Progenitor cell of endocrine pancreas (in vitro differentiated cells): Measurements from ENCODE around the gene VDAC1. TPM values are rescaled to one million over a fixed set of nuclear protein-coding genes. Genes with fewer than 3 reads are reported as not detected.
A peak's percentile ranks its signal among the peaks of the same experiment; 100 is the strongest.

ENCODE experiments used
- DNase-seq: peaks from one replicate; pipeline ENCODE4 v3.0.0; 2021; ENCODE audit warnings: low spot score; ENCODE audit not compliant: unreplicated experiment
- H3K27ac Mint-ChIP-seq: 2 replicates; pipeline ENCODE4 v1.8.0; 2021; ENCODE audit warnings: mild to moderate bottlenecking, moderate library complexity, mixed read lengths
- H3K27me3 Mint-ChIP-seq: 2 replicates; pipeline ENCODE4 v1.8.0; 2021; ENCODE audit warnings: mixed read lengths
- H3K36me3 Mint-ChIP-seq: 2 replicates; pipeline ENCODE4 v1.8.0; 2022; ENCODE audit warnings: mixed read lengths; ENCODE audit not compliant: insufficient read depth
- H3K4me1 Mint-ChIP-seq: 2 replicates; pipeline ENCODE4 v1.8.0; 2021; ENCODE audit warnings: low read depth, mixed read lengths
- H3K4me3 Mint-ChIP-seq: 2 replicates; pipeline ENCODE4 v1.8.0; 2021; ENCODE audit warnings: low read depth, mild to moderate bottlenecking, moderate library complexity, mixed read lengths
- H3K9me3 Mint-ChIP-seq: 2 replicates; pipeline ENCODE4 v1.8.0; 2021; ENCODE audit warnings: low read depth, mixed read lengths
- CTCF ChIP-seq: fragments of 200-600 bp; sonication (generic); IDR thresholded peaks from one replicate; pipeline ENCODE4 v1.5.0; 2021; ENCODE audit warnings: antibody characterized with exemption, mild to moderate bottlenecking; ENCODE audit not compliant: unreplicated experiment
- total RNA-seq: library from RNA; stranded (reverse); gene quantifications from 2 replicates; pipeline ENCODE4 v1.2.1, GENCODE V29; 2021

Gene VDAC1
- total RNA-seq, 1 donor from 2014 or later: 123 TPM

DNA sequence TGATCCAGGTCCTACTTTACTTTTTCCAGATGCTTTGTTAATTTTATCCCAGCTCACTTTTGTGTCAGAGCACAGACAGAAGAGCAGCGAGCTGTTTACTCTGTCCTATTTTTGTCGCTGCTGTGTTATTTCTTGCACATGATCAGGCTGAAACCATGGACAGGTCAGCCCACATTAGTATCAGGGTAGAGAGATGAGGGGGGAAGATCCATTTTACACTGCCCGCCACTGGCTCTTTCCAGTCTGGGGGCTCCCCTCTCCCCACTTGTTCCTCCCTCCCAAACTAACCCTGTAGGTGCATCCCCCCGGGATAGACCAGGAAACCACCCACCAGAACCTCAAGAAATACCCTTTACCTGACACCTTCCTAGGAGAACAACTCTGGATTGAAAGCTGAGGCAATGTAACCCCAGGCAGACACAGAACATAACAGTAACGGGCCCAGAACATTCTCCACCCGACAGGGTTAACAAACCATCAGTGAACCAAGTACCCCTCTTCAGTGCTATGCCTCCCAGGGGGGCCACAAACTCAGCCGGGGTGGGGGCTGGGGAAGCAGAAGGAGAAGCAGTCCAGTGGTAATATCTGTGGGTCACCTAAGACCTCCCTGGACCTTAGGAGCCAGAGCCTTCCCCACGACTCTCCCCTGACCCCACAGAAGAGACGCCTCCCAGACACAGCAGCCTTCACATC lies 10.3 kb downstream of the VDAC1 start:
- peaks cover 26% of the 10 kb centered on the region for H3K4me1 Mint-ChIP-seq
- H3K36me3 Mint-ChIP-seq: peaks cover 3% of the 10 kb centered on the region
- H3K27ac Mint-ChIP-seq: peak overlapping the region; percentile 42
- no peak overlapping the region for H3K4me3 Mint-ChIP-seq
- H3K9me3 Mint-ChIP-seq: no peaks in the 10 kb centered on the region
- DNase-seq: no peak
- H3K27me3 Mint-ChIP-seq: no peaks in the 10 kb centered on the region
- no peak for TF ChIP-seq CTCF

- no peak for DNase-seq
- Mint-ChIP-seq H3K27me3 (no peaks in the 10 kb centered on the region), H3K36me3 (peaks cover 8% of the 10 kb centered on the region), H3K27ac (no peak overlapping the region), H3K9me3 (no peaks in the 10 kb centered on the region), H3K4me3 (no peak overlapping the region), H3K4me1 (peaks cover 26% of the 10 kb centered on the region)
- no peak for TF ChIP-seq CTCF
Measured at GRCh38 chr5:133993185-133993936, 11.4 kb downstream of the VDAC1 start.

DNA sequence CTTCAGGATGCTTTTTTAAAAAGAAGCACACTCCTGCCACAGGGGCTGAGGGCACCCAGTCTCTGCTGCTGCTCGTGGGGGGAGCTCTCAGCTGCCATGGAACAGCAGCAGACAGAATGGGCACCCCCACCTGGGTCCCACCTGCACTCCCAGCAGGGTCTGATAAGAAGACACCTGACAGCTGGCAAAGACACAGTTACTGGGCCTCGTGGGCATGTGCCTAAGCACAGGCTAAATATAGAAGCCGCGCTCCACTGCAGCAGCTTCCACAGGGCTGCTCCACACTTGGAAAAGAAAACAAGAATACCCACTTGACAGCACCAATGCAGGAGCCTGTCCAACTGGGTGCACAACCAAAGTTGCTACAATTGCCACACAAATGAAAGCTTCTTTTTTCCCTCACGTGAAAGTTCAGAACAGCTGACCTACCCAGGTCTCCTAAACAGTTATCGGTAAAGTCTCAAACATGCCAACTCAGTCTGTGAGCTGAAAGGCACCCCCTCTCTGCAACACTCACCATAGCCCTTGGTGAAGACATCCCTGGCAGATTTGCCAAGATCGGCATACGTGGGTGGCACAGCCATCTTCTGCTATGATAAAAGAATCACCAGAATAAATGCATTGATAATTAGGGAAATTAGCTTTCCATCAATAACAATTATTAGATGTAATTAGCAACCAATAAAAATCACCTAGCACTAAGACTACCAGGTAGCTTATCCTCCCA lies 12.2 kb downstream of the VDAC1 start:
- H3K36me3 Mint-ChIP-seq: peaks cover 11% of the 10 kb centered on the region
- TF ChIP-seq CTCF: no peak
- no peak overlapping the region for H3K27ac Mint-ChIP-seq
- DNase-seq: no peak
- H3K4me3 Mint-ChIP-seq: no peak overlapping the region
- no peaks in the 10 kb centered on the region for H3K27me3 Mint-ChIP-seq
- H3K4me1 Mint-ChIP-seq: peaks cover 26% of the 10 kb centered on the region
- no peaks in the 10 kb centered on the region for H3K9me3 Mint-ChIP-seq

DNA sequence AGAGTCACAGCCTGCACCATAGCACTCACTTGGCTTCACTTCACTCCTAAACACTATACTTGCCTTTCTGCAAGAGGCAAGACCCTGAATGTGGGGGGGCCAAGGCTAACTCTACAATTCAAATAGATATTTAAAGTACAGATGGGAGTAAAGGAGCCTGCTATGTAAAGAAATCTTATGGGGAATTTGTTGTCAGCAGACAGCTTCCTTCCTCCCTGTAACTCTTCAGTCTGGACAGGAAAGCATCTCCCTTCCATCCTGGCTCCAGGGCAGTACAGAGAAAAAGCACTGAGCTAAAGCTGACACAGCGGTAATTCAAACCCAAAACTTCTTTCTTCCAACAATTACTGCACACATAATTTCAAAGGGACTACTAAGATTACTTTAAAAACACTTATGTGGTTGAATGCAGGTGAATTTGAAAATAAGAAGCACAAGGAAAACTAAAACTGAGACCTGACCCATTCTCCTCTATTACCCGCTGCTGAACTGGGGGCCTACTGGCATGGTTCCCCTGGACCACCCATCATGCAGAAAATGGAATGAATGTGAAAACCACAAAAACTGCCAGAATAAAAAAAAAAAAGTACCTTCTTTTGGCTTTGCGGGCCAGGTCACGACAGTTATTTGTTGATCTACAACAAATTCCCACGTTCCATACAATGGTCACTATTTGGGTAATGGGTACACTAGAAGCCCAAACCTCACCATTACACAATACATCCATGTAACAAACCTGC lies 13.4 kb downstream of the VDAC1 start:
- Mint-ChIP-seq H3K9me3 (no peaks in the 10 kb centered on the region), H3K27ac (no peak overlapping the region)

More for the DNA sequence above, 13.4 kb downstream of the VDAC1 start:
- H3K36me3 Mint-ChIP-seq: peaks cover 13% of the 10 kb centered on the region
- TF ChIP-seq CTCF: no peak
- peaks cover 23% of the 10 kb centered on the region for H3K4me1 Mint-ChIP-seq
- H3K27me3 Mint-ChIP-seq: no peaks in the 10 kb centered on the region
- DNase-seq: no peak
- no peak overlapping the region for H3K4me3 Mint-ChIP-seq
